Right cardiac atrium (tissue), 5 donors: ENCODE data around the gene FIS1. TPM values are rescaled to one million over a fixed set of nuclear protein-coding genes. Genes with fewer than 3 reads are reported as not detected.
A peak's percentile ranks its signal among the peaks of the same experiment; 100 is the strongest.
"Not testable (repeated sequence)": the region's sequence is repeated elsewhere in the genome, so short reads cannot be mapped to it uniquely, and the experiment has no call there.

Source experiments
- ATAC-seq, 2 donors: fragments of 200-7000 bp; cut with Tn5 transposase; one replicate each; pipeline versions ENCODE4 v1.8.0 to v1.9.1; 2020; ENCODE audit warnings: moderate library complexity in 2 of 2, mild to moderate bottlenecking in 1 of 2
- DNase-seq, 3 donors: peaks; one replicate each; pipeline ENCODE4 v3.0.0-alpha.2; 2020
- H3K27ac ChIP-seq: one replicate; pipeline ENCODE4 v1.5.1; 2013; ENCODE audit warnings: mild to moderate bottlenecking, low read length, control low read depth, moderate library complexity
- H3K27me3 ChIP-seq: one replicate; pipeline ENCODE4 v1.6.1; 2013; ENCODE audit not compliant: control insufficient read depth, insufficient read depth
- H3K4me1 ChIP-seq: one replicate; pipeline ENCODE4 v1.6.1; 2013; ENCODE audit warnings: low read length; ENCODE audit not compliant: control insufficient read depth, insufficient read depth
- H3K4me3 ChIP-seq: one replicate; pipeline ENCODE4 v1.5.1; 2013; ENCODE audit warnings: low read length, control low read depth
- H3K9me3 ChIP-seq: one replicate; pipeline ENCODE4 v1.6.1; 2013; ENCODE audit warnings: low read length; ENCODE audit not compliant: control insufficient read depth
- WGBS: extraction: QIAGEN DNeasy Blood & Tissue Kit; methylation state at CpG from one replicate; pipeline ENCODE4 v1.1.7; 2013; 5-methylcytosine and 5-hydroxymethylcytosine counted together
- intact Hi-C, 4 donors: fragments of 100-400 bp; cut with DNase I; formaldehyde crosslinking; loops; one replicate each; pipeline versions ENCODE4 v1.11.0 to v1.14.0; 2022 to 2023
- polyA plus RNA-seq: library from polyadenylated mRNA; stranded (reverse); fragments of 200-250 nt; gene quantifications from one replicate; pipeline ENCODE4 v1.2.3, GENCODE V29; 2013
- total RNA-seq, 4 donors: library from RNA; stranded (reverse); fragmentation: NEBNext Ultra II Directional; extraction: Animal tissue kit (Norgen Biotek cat#: 25700); gene quantifications; one replicate each; pipeline ENCODE4 v1.2.1, GENCODE V29; 2021
- donor health status: healthy with polysubstance abuse.
- donor health status: DM: no; HTN: yes; CAD: no.
- donor health status: DM: no; HTN: no; CAD: no.
- donor health status: DM: no; HTN: yes; CAD: no; lungs with severe emphysema.
- donor health status: DM: yes; HTN: yes; CAD: no.

The FIS1 gene
- total and polyA plus RNA-seq, 5 donors, result 245 to 315 (median 285) TPM

- ATAC-seq (no peak), DNase-seq (no peak)
- H3K4me3 ChIP-seq, result no peak overlapping the region
- WGBS, result 73% methylated on average over 4 of the region's 4 CpGs
- no peak overlapping the region for H3K27ac ChIP-seq
- H3K4me1 ChIP-seq, result peaks cover 4% of the 10 kb centered on the region
- H3K9me3 ChIP-seq, result no peaks in the 10 kb centered on the region
- H3K27me3 ChIP-seq, result no peaks in the 10 kb centered on the region
- intact Hi-C loops, result no loop called here
These were observed 10.9 kb upstream of the FIS1 start for GRCh38 chr7:101255796-101256195.

GRCh38 chr7:101253199-101253598 lies 8.3 kb upstream of the FIS1 start:
- H3K9me3 ChIP-seq, H3K27ac ChIP-seq, ATAC-seq, H3K27me3 ChIP-seq, DNase-seq, H3K4me3 ChIP-seq, H3K4me1 ChIP-seq: not testable (repeated sequence)
- intact Hi-C loops, result loop anchor here in 1 of 4 donors (5.0 kb wide), 1 partner anchor 36 kb away; the partner anchor contains the start of genes PLOD3 and ZNHIT1
- 81% methylated on average over 5 of the region's 5 CpGs for WGBS

- Histone ChIP-seq H3K9me3 (no peaks in the 10 kb centered on the region), H3K4me1 (peaks cover 4% of the 10 kb centered on the region), H3K4me3 (peak overlapping the region; percentile 91), H3K27ac (peak overlapping the region; percentile 8), H3K27me3 (no peaks in the 10 kb centered on the region)
- DNase-seq, result peak; percentile 99 to 100 (median 100)
- intact Hi-C loops, result loop anchor here in 1 of 4 donors (5.0 kb wide), 1 partner anchor 35 kb away; the partner anchor contains the start of genes PLOD3 and ZNHIT1
- ATAC-seq, result peak; percentile 100
- WGBS, result under 1% methylated on average over 55 of the region's 55 CpGs
These were observed 7.2 kb upstream of the FIS1 start for GRCh38 chr7:101251871-101252659.

GRCh38 chr7:101250324-101250723 lies 5.4 kb upstream of the FIS1 start:
- intact Hi-C loops, result loop anchor here in 1 of 4 donors (5.0 kb wide), 1 partner anchor 33 kb away; the partner anchor contains the start of genes PLOD3 and ZNHIT1
- Histone ChIP-seq H3K27me3 (no peaks in the 10 kb centered on the region), H3K4me3 (no peak overlapping the region), H3K4me1 (peaks cover 4% of the 10 kb centered on the region), H3K9me3 (no peaks in the 10 kb centered on the region), H3K27ac (no peak overlapping the region)
- DNase-seq (no peak), ATAC-seq (no peak)
- WGBS, result 92% methylated on average over 3 of the region's 3 CpGs

- no peak for ATAC-seq
- H3K9me3 ChIP-seq, result no peaks in the 10 kb centered on the region
- H3K27ac ChIP-seq, result no peak overlapping the region
- no peaks in the 10 kb centered on the region for H3K27me3 ChIP-seq
- peaks cover 4% of the 10 kb centered on the region for H3K4me1 ChIP-seq
- no peak for DNase-seq
- WGBS, result 95% methylated on average over 5 of the region's 5 CpGs
- intact Hi-C loops, result no loop called here
- no peak overlapping the region for H3K4me3 ChIP-seq
These were observed 3.4 kb upstream of the FIS1 start for GRCh38 chr7:101248276-101248675.

- Histone ChIP-seq H3K27me3 (no peaks in the 10 kb centered on the region), H3K4me1 (no peaks in the 10 kb centered on the region), H3K27ac (peak overlapping the region; percentile 54), H3K4me3 (peak overlapping the region; percentile 73), H3K9me3 (no peaks in the 10 kb centered on the region)
- DNase-seq, result peak in 1 of 3 donors; percentile 23
- intact Hi-C loops, result no loop called here
- WGBS, result 28% methylated on average over 32 of the region's 32 CpGs
- no peak for ATAC-seq
These were observed 327 bp upstream of the FIS1 start for GRCh38 chr7:101245147-101245668.

- H3K27me3 ChIP-seq, result no peaks in the 10 kb centered on the region
- H3K9me3 ChIP-seq, result no peaks in the 10 kb centered on the region
- H3K4me1 ChIP-seq, result peaks cover under 1% of the 10 kb centered on the region
- peak overlapping the region; percentile 94 for H3K27ac ChIP-seq
- peak in 1 of 3 donors; percentile 31 for DNase-seq
- H3K4me3 ChIP-seq, result peak overlapping the region; percentile 73
- ATAC-seq, result peak in 1 of 2 donors; percentile 1
- intact Hi-C loops, result no loop called here
- WGBS, result 16% methylated on average over 28 of the region's 28 CpGs
These were observed 1.1 kb downstream of the FIS1 start for GRCh38 chr7:101243646-101244374.

- WGBS, result 82% methylated on average over 16 of the region's 16 CpGs
- no peak for DNase-seq
- H3K27me3 ChIP-seq, result no peaks in the 10 kb centered on the region
- H3K4me1 ChIP-seq, result peaks cover 9% of the 10 kb centered on the region
- no peaks in the 10 kb centered on the region for H3K9me3 ChIP-seq
- intact Hi-C loops, result no loop called here
- ATAC-seq, result no peak
- no peak overlapping the region for H3K27ac ChIP-seq
- H3K4me3 ChIP-seq, result no peak overlapping the region
These were observed 3.2 kb downstream of the FIS1 start for GRCh38 chr7:101241443-101242349.

- H3K27me3 ChIP-seq, result no peaks in the 10 kb centered on the region
- no peak overlapping the region for H3K27ac ChIP-seq
- no peaks in the 10 kb centered on the region for H3K9me3 ChIP-seq
- WGBS, result 79% methylated on average over 12 of the region's 12 CpGs
- H3K4me1 ChIP-seq, result peaks cover 9% of the 10 kb centered on the region
- DNase-seq (peak in 1 of 3 donors; percentile 68), ATAC-seq (no peak)
- intact Hi-C loops, result no loop called here
- H3K4me3 ChIP-seq, result no peak overlapping the region
These were observed 3.9 kb downstream of the FIS1 start for GRCh38 chr7:101241015-101241363.

- H3K4me3 ChIP-seq, result no peak overlapping the region
- no peak overlapping the region for H3K27ac ChIP-seq
- DNase-seq, result peak in 1 of 3 donors; percentile 45
- intact Hi-C loops, result no loop called here
- no peak for ATAC-seq
- H3K27me3 ChIP-seq, result no peaks in the 10 kb centered on the region
- no peaks in the 10 kb centered on the region for H3K9me3 ChIP-seq
- 88% methylated on average over 32 of the region's 32 CpGs for WGBS
- peaks cover 9% of the 10 kb centered on the region for H3K4me1 ChIP-seq
These were observed 4.5 kb downstream of the FIS1 start for GRCh38 chr7:101240226-101241014.
